ENCODE data around the gene UBN1. TPM values are rescaled to one million over a fixed set of nuclear protein-coding genes. Genes with fewer than 3 reads are reported as not detected.

Gene UBN1
- total and polyA plus RNA-seq, 4 donors: 7.8 to 33.2 (median 15.5) TPM

DNA sequence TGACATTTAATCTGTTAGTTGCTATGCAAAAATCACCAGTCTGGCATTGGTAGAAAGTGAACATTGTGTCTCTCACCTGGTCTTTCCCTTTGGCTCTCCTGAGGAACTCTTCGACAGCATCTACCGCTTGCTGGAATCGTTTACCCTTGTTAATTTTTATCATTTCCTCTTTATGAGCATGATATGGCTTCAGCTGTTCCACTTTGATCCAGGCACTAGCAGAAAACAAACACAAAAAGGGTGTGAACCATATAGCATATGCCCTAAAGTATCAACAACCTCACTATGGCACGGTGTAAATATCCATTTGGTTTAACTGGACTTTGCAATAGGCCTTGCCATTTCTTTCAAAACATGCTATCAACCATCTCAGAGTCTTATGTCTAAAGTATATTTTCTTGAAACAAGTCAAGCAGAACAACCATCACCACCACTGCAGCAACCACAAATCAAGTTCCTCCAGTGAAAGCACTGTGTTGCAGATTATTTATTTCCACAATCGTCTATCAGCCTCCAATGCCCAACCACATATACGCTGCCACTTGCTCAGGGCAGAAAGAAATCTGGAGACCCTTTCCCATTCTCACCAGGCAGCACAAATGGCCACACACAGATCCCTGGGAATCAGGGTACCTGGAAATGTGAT lies 14.5 kb upstream of the UBN1 start:
- WGBS, 2 donors: 77 to 83% methylated on average over 6 of the region's 6 CpGs
- no peak overlapping the region for H3K4me3 ChIP-seq (ENCODE audit: low read length in 2 of 2)
- H3K27ac ChIP-seq (ENCODE audit: low read depth in 1 of 2, low read length in 2 of 2): no peak overlapping the region
- ATAC-seq (ENCODE audit: low FRiP score) (no peak), DNase-seq (no peak)
- intact Hi-C loops (cut with DNase I): no loop called here
- no peaks in the 10 kb centered on the region for H3K4me1 ChIP-seq (ENCODE audit: control insufficient read depth in 1 of 2, insufficient read depth in 2 of 2, low read length in 2 of 2)
- no peaks in the 10 kb centered on the region for H3K27me3 ChIP-seq (ENCODE audit: control insufficient read depth in 1 of 2, insufficient read depth in 2 of 2, low read length in 1 of 2)
- peaks cover 12 to 15% of the 10 kb centered on the region in 2 donors for H3K36me3 ChIP-seq (ENCODE audit: control insufficient read depth in 1 of 2, insufficient read depth in 2 of 2, low read length in 1 of 2)
- no peaks in the 10 kb centered on the region for H3K9me3 ChIP-seq (ENCODE audit: control insufficient read depth, low read length)

DNA sequence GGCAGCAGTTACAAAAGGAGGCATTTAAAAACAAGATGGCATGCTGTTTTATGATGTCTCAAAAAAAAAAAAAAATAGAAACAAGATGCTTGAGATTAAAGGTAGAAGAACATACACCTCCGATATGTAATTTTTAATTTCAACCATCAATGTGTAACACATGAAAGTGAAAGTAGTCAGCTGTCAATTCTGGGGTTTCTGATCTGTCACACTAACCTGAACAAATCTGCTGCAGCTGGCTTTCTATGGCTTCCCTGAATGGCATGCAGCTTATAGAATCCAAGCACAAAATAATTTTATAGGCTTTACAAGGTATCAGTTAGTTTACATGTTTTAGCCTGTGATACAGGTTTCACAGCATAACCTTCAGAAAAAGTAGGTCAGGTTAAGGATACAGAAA lies 13.7 kb upstream of the UBN1 start:
- 93 to 96% methylated on average over 1 of the region's 1 CpG for WGBS, 2 donors
- DNase-seq (no peak), ATAC-seq (ENCODE audit: low FRiP score) (no peak)
- no peaks in the 10 kb centered on the region for H3K9me3 ChIP-seq (ENCODE audit: control insufficient read depth, low read length)
- H3K4me1 ChIP-seq (ENCODE audit: control insufficient read depth in 1 of 2, insufficient read depth in 2 of 2, low read length in 2 of 2): no peaks in the 10 kb centered on the region
- H3K27ac ChIP-seq (ENCODE audit: low read depth in 1 of 2, low read length in 2 of 2): no peak overlapping the region
- intact Hi-C loops (cut with DNase I): no loop called here
- no peaks in the 10 kb centered on the region for H3K27me3 ChIP-seq (ENCODE audit: control insufficient read depth in 1 of 2, insufficient read depth in 2 of 2, low read length in 1 of 2)
- H3K4me3 ChIP-seq (ENCODE audit: low read length in 2 of 2): no peak overlapping the region
- peaks cover 14 to 16% of the 10 kb centered on the region in 2 donors for H3K36me3 ChIP-seq (ENCODE audit: control insufficient read depth in 1 of 2, insufficient read depth in 2 of 2, low read length in 1 of 2)

DNA sequence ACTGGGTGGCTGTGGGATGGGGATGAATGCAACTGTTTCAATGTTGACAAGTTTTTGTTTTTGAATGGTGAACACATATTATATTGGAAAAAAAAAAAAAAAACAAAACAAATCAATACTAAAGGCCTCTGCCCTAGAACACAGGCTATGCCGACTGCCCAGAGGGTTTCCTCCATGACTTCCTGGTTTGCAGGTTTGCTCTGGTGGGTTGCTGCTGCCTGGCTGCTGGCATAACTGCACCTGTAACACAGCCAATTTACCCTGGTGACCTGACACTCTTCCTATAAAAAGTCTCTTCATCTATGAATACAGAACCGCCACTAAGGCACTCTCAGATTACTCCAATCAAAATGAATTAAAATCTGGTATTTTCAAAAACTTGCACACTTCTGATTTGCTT lies 10.6 kb upstream of the UBN1 start:
- no peak overlapping the region for H3K27ac ChIP-seq (ENCODE audit: low read depth in 1 of 2, low read length in 2 of 2)
- H3K4me1 ChIP-seq (ENCODE audit: control insufficient read depth in 1 of 2, insufficient read depth in 2 of 2, low read length in 2 of 2): no peaks in the 10 kb centered on the region
- DNase-seq (no peak), ATAC-seq (ENCODE audit: low FRiP score) (no peak)
- no peaks in the 10 kb centered on the region for H3K27me3 ChIP-seq (ENCODE audit: control insufficient read depth in 1 of 2, insufficient read depth in 2 of 2, low read length in 1 of 2)
- intact Hi-C loops (cut with DNase I): no loop called here
- H3K9me3 ChIP-seq (ENCODE audit: control insufficient read depth, low read length): no peaks in the 10 kb centered on the region
- WGBS, 2 donors: 81 to 89% methylated on average over 2 of the region's 2 CpGs
- no peak overlapping the region for H3K4me3 ChIP-seq (ENCODE audit: low read length in 2 of 2)
- peaks cover 11 to 14% of the 10 kb centered on the region in 2 donors for H3K36me3 ChIP-seq (ENCODE audit: control insufficient read depth in 1 of 2, insufficient read depth in 2 of 2, low read length in 1 of 2)

DNA sequence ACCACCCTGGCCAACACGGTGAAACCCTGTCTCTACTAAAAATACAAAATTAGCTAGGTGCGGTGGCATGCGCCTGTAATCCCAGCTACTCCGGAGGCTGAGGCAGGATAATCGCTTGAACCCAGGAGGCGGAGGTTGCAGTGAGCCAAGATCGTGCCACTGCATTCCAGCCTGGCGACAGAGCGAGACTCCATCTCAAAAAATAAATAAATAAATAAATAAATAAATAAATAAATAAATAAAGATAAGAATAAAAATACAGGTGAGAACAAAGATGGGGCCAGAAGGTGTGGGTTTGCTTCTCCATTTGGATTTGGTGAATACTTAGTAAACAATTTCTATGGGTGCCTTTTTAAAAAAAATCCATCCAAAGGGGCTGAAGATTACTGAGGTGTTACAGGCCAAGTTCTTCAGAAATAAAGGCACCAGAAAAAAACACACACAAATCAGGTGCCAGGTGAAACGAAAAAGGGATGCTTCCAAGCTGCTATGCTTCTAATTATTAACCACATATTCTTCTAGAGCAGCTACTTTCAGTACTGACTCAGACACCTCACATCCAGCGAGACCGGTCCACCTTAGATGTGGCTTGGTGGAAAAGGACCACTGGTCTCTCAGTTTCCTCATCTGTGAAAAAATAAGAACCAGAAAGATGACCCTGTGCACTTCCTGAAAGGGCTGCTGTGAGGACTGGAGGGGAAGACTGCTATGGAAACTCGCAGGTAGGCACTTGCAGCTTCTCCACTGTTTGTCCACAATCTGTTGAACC lies 9.4 kb upstream of the UBN1 start:
- intact Hi-C loops (cut with DNase I): no loop called here
- DNase-seq: no peak
- no peak overlapping the region for H3K4me3 ChIP-seq (ENCODE audit: low read length in 2 of 2)
- no peaks in the 10 kb centered on the region for H3K27me3 ChIP-seq (ENCODE audit: control insufficient read depth in 1 of 2, insufficient read depth in 2 of 2, low read length in 1 of 2)
- H3K4me1 ChIP-seq (ENCODE audit: control insufficient read depth in 1 of 2, insufficient read depth in 2 of 2, low read length in 2 of 2): no peaks in the 10 kb centered on the region
- peaks cover 11 to 12% of the 10 kb centered on the region in 2 donors for H3K36me3 ChIP-seq (ENCODE audit: control insufficient read depth in 1 of 2, insufficient read depth in 2 of 2, low read length in 1 of 2)
- no peak overlapping the region for H3K27ac ChIP-seq (ENCODE audit: low read depth in 1 of 2, low read length in 2 of 2)
- H3K9me3 ChIP-seq (ENCODE audit: control insufficient read depth, low read length): no peaks in the 10 kb centered on the region
- no peak for ATAC-seq (ENCODE audit: low FRiP score)
- 80 to 90% methylated on average over 13 of the region's 13 CpGs for WGBS, 2 donors

DNA sequence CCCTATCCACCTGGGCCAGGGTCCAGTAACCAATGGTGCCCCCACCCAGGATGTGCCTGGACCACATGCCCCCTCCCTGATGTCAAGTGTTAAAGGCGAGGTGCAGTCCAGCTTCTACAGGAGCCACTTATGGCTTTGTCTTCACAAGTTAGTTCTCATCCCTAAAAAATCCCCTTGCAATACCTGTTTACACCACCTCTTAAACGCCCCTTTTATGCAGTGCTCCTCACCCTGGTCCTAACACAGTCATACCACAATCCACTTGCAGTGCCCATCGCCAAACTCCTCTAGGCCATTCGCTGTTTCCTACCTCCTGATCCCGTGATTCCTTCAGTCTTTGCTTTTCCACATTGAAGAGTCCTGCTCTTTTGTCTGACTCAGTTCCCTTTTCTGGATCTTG lies 7.3 kb upstream of the UBN1 start:
- Histone ChIP-seq H3K36me3 (ENCODE audit: control insufficient read depth in 1 of 2, insufficient read depth in 2 of 2, low read length in 1 of 2) (peaks cover 9 to 12% of the 10 kb centered on the region in 2 donors), H3K9me3 (ENCODE audit: control insufficient read depth, low read length) (no peaks in the 10 kb centered on the region), H3K27me3 (ENCODE audit: control insufficient read depth in 1 of 2, insufficient read depth in 2 of 2, low read length in 1 of 2) (no peaks in the 10 kb centered on the region), H3K4me3 (ENCODE audit: low read length in 2 of 2) (no peak overlapping the region), H3K4me1 (ENCODE audit: control insufficient read depth in 1 of 2, insufficient read depth in 2 of 2, low read length in 2 of 2) (no peaks in the 10 kb centered on the region), H3K27ac (ENCODE audit: low read depth in 1 of 2, low read length in 2 of 2) (no peak overlapping the region)
- DNase-seq (no peak), ATAC-seq (ENCODE audit: low FRiP score) (no peak)
- intact Hi-C loops (cut with DNase I): no loop called here
- WGBS, 2 donors: 90 to 92% methylated on average over 5 of the region's 5 CpGs

DNA sequence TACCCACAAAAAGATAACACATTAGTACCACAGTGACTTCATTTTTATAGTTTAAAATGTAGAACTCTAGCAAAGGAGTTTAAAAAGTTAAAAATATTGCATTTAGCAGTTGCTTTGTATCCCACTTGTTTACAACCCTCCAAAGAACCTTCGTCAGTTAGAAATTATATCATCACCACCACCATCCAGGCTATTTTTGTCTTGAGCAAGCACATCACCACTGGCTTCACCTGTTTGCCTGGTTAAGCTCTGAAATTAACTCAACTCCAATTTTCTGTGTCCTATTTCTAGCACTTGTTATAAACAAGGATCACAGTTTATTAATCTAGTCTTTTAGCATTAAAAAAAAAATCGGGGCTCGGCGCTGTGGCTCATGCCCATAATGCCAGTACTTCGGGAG lies 6.3 kb upstream of the UBN1 start:
- no peak for ATAC-seq (ENCODE audit: low FRiP score)
- intact Hi-C loops (cut with DNase I): no loop called here
- H3K4me3 ChIP-seq (ENCODE audit: low read length in 2 of 2): no peak overlapping the region
- DNase-seq: no peak
- H3K27ac ChIP-seq (ENCODE audit: low read depth in 1 of 2, low read length in 2 of 2): no peak overlapping the region
- peaks cover 10 to 12% of the 10 kb centered on the region in 2 donors for H3K36me3 ChIP-seq (ENCODE audit: control insufficient read depth in 1 of 2, insufficient read depth in 2 of 2, low read length in 1 of 2)
- H3K9me3 ChIP-seq (ENCODE audit: control insufficient read depth, low read length): no peaks in the 10 kb centered on the region
- no peaks in the 10 kb centered on the region for H3K4me1 ChIP-seq (ENCODE audit: control insufficient read depth in 1 of 2, insufficient read depth in 2 of 2, low read length in 2 of 2)
- 75 to 76% methylated on average over 5 of the region's 5 CpGs for WGBS, 2 donors
- H3K27me3 ChIP-seq (ENCODE audit: control insufficient read depth in 1 of 2, insufficient read depth in 2 of 2, low read length in 1 of 2): no peaks in the 10 kb centered on the region

DNA sequence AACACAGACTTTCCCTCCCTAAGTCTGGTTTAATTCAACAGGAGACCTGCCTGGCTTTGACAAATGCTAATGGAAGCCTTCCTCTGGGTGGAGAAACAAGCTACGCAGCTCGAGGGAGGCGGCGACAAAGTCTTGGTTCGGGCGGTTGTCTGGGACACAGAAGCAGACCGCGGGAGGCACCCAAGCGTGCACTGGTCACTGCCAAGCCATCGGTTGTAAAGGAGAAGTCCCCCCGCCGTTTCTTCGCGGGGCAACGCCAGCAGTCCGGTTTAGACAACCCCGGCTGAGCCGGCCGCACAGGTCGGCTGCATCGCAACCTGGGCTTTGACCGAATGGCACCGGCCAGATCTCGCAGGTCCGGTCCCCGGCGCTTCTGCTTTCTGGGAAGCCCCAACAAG lies 779 bp upstream of the UBN1 start:
- Histone ChIP-seq H3K27me3 (ENCODE audit: control insufficient read depth in 1 of 2, insufficient read depth in 2 of 2, low read length in 1 of 2) (no peaks in the 10 kb centered on the region), H3K4me3 (ENCODE audit: low read length in 2 of 2) (peak overlapping the region; percentile 70 to 72), H3K27ac (ENCODE audit: low read depth in 1 of 2, low read length in 2 of 2) (peak overlapping the region; percentile 61 to 87), H3K9me3 (ENCODE audit: control insufficient read depth, low read length) (no peaks in the 10 kb centered on the region), H3K4me1 (ENCODE audit: control insufficient read depth in 1 of 2, insufficient read depth in 2 of 2, low read length in 2 of 2) (no peaks in the 10 kb centered on the region), H3K36me3 (ENCODE audit: control insufficient read depth in 1 of 2, insufficient read depth in 2 of 2, low read length in 1 of 2) (peaks cover 1 to 3% of the 10 kb centered on the region in 2 donors)
- peak; percentile 73 to 87 for DNase-seq
- 0 to 1% methylated on average over 27 of the region's 27 CpGs for WGBS, 2 donors
- ATAC-seq (ENCODE audit: low FRiP score): peak; percentile 22
- intact Hi-C loops (cut with DNase I): loop anchor here (1.0 to 5.0 kb wide), 3 partner anchors 96 to 186 kb away; partner anchors contain the start of gene NAGPA (in 1 of the 2)

DNA sequence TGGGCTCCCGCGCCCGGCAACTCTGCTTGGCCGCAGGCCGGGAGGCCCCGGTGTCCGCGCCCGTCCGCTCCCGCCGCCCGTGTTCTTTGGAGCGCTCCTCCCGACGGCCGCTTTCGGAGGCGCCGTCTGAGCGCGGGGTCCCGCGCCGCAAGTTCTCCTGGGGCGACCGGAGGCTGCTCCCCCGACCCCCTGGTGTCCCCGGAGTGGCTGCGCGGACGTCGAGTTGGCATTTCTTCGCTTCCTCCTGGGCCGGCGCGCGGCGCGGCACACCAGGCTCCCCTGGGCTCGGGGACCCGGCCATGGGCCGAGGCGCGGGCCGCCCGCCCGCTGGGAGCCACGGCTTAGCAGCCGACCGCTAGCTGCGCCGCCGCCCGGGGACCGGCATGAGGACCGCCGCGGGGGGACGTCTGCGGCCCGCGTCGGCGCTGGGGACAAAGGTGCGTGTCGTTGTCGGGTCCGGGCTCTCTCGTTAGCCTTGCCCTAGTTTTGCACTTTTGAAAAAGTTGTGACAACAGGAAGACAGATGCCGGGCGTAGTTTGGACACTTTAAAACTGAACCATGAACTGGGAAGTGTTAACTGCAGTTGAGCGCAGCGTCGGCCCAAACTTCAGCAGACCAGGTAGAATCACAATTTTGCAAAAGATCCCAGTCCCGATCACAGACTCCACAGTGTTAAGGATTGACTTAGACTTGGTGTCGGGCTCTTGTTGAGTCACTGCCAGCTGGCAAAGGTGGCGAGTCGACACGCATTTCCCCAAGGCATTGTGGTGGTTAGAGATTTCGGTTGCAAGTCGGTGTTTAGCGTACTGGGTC lies 700 bp downstream of the UBN1 start:
- Histone ChIP-seq H3K4me3 (ENCODE audit: low read length in 2 of 2) (peak overlapping the region; percentile 86 to 93), H3K27me3 (ENCODE audit: control insufficient read depth in 1 of 2, insufficient read depth in 2 of 2, low read length in 1 of 2) (no peaks in the 10 kb centered on the region), H3K27ac (ENCODE audit: low read depth in 1 of 2, low read length in 2 of 2) (peak overlapping the region; percentile 67 to 81), H3K36me3 (ENCODE audit: control insufficient read depth in 1 of 2, insufficient read depth in 2 of 2, low read length in 1 of 2) (peaks cover 0 to 4% of the 10 kb centered on the region in 2 donors), H3K4me1 (ENCODE audit: control insufficient read depth in 1 of 2, insufficient read depth in 2 of 2, low read length in 2 of 2) (no peaks in the 10 kb centered on the region), H3K9me3 (ENCODE audit: control insufficient read depth, low read length) (no peaks in the 10 kb centered on the region)
- intact Hi-C loops (cut with DNase I): loop anchor here (2.0 to 5.0 kb wide), 3 partner anchors 94 to 184 kb away; partner anchors contain the start of gene NAGPA (in 1 of the 2)
- ATAC-seq (ENCODE audit: low FRiP score) (peak; percentile 46), DNase-seq (peak; percentile 66 to 87)
- 0% methylated on average over 79 to 83 of the region's 83 CpGs for WGBS, 2 donors

All from aorta (tissue), 5 donors.